B cell (primary cell): ENCODE measurements around the gene FMNL2. TPM values are rescaled to one million over a fixed set of nuclear protein-coding genes. Genes with fewer than 3 reads are reported as not detected.

ENCODE experiments used
- ATAC-seq: fragments of 200-7000 bp; cut with Tn5 transposase; one replicate; pipeline ENCODE4 v1.10.0; 2021; ENCODE audit warnings: low read depth, mild to moderate bottlenecking, moderate number of reproducible peaks, moderate library complexity
- CTCF ChIA-PET: fragments of 350-600 bp; sonication (Branson Sonifier 250); formaldehyde crosslinking; loops from one replicate; lab custom pipeline; 2021; ENCODE audit warnings: antibody characterized with exemption, inconsistent platforms; lab: Charles Lee
- POLR2A ChIA-PET: fragments of 350-600 bp; sonication (Branson Sonifier 250); formaldehyde crosslinking; loops from one replicate; lab custom pipeline; 2021; ENCODE audit warnings: antibody characterized with exemption; lab: Charles Lee
- DNase-seq: peaks from one replicate; pipeline ENCODE4 v3.0.0; 2013
- H2AFZ ChIP-seq: 2 replicates; pipeline ENCODE4 v1.6.1; 2012; ENCODE audit warnings: mild to moderate bottlenecking, low read depth, low read length; ENCODE audit not compliant: insufficient read depth, poor library complexity, severe bottlenecking
- H3K27ac ChIP-seq, 2 donors: 1 replicate in 1 of 2; 2 replicates in 1 of 2; pipeline ENCODE4 v1.5.1; 2012 to 2013; ENCODE audit warnings: low read length in 2 of 2, mild to moderate bottlenecking in 2 of 2, moderate library complexity in 1 of 2
- H3K27me3 ChIP-seq, 4 experiments: fragments of 200-600 bp in 1 of 4; sonication (generic) in 1 of 4; replicated peaks in 1 of 4; 1 replicate in 2 of 4; 2 replicates in 2 of 4; pipeline versions ENCODE4 v1.6.1 to v1.7.0; 2013 to 2016; ENCODE audit warnings: low read length in 3 of 4, mild to moderate bottlenecking in 2 of 4, mixed read lengths in 1 of 4, moderate library complexity in 1 of 4; ENCODE audit not compliant: insufficient read depth in 4 of 4, control insufficient read depth in 3 of 4; ENCODE audit errors: control extremely low read depth in 1 of 4
- H3K36me3 ChIP-seq, 2 experiments: replicated peaks in 1 of 2; 1 replicate in 1 of 2; 2 replicates in 1 of 2; pipeline versions ENCODE4 v1.6.1 to v1.7.1; 2013; ENCODE audit warnings: low read length in 1 of 2; ENCODE audit not compliant: insufficient read depth in 2 of 2, control insufficient read depth in 1 of 2; ENCODE audit errors: control extremely low read depth in 1 of 2, extremely low read depth in 1 of 2
- H3K4me1 ChIP-seq, 2 donors: fragments of 200-600 bp in 1 of 2; sonication (generic) in 1 of 2; 1 replicate in 1 of 2; 2 replicates in 1 of 2; pipeline versions ENCODE4 v1.5.1 to v1.6.1; 2013 to 2017; ENCODE audit warnings: low read length in 2 of 2; ENCODE audit not compliant: control insufficient read depth in 2 of 2, insufficient read depth in 2 of 2
- H3K4me2 ChIP-seq: replicated peaks from 2 replicates; pipeline ENCODE3; 2012; ENCODE audit warnings: mild to moderate bottlenecking, low read depth, low read length; ENCODE audit not compliant: poor library complexity, severe bottlenecking
- H3K4me3 ChIP-seq, 5 experiments: fragments of 200-600 bp in 1 of 5; sonication (generic) in 1 of 5; 1 replicate in 3 of 5; 2 replicates in 2 of 5; pipeline versions ENCODE4 v1.5.1 to v1.7.0; 2011 to 2016; ENCODE audit warnings: low read length in 4 of 5, mild to moderate bottlenecking in 4 of 5, low read depth in 2 of 5, control low read depth in 1 of 5, moderate library complexity in 1 of 5; ENCODE audit not compliant: insufficient read depth in 1 of 5; ENCODE audit errors: control extremely low read depth in 1 of 5, extremely low read depth in 1 of 5
- H3K79me2 ChIP-seq: fragments of 200-600 bp; sonication (generic); one replicate; pipeline ENCODE4 v1.6.0; 2016; ENCODE audit warnings: low read length; ENCODE audit not compliant: control insufficient read depth, insufficient read depth
- H3K9ac ChIP-seq: fragments of 200-600 bp; sonication (generic); 2 replicates; pipeline ENCODE4 v1.6.1; 2017; ENCODE audit warnings: mild to moderate bottlenecking, low read length, moderate library complexity
- H3K9me3 ChIP-seq, 3 donors: one replicate each; pipeline versions ENCODE4 v1.6.1 to v1.7.1; 2013; ENCODE audit warnings: low read length in 2 of 3; ENCODE audit not compliant: control insufficient read depth in 2 of 3, insufficient read depth in 1 of 3; ENCODE audit errors: control extremely low read depth in 1 of 3
- H4K20me1 ChIP-seq: 2 replicates; pipeline ENCODE4 v1.6.0; 2012; ENCODE audit warnings: mild to moderate bottlenecking, low read length; ENCODE audit not compliant: insufficient read depth, control insufficient read depth, poor library complexity, severe bottlenecking
- H3K27ac Mint-ChIP-seq: one replicate; pipeline ENCODE4 v1.8.0; 2021; ENCODE audit warnings: mixed read lengths
- H3K27me3 Mint-ChIP-seq: one replicate; pipeline ENCODE4 v1.8.0; 2021; ENCODE audit warnings: mixed read lengths
- H3K4me1 Mint-ChIP-seq: one replicate; pipeline ENCODE4 v1.8.0; 2021; ENCODE audit warnings: mixed read lengths
- H3K4me3 Mint-ChIP-seq: one replicate; pipeline ENCODE4 v1.8.0; 2021; ENCODE audit warnings: mixed read lengths
- H3K9me3 Mint-ChIP-seq: one replicate; pipeline ENCODE4 v1.8.0; 2022; ENCODE audit warnings: mixed read lengths; ENCODE audit not compliant: insufficient read depth
- EZH2 ChIP-seq: IDR thresholded peaks from 2 replicates; pipeline ENCODE4 v1.6.1; 2012; ENCODE audit warnings: borderline replicate concordance, low read depth, mild to moderate bottlenecking, moderate library complexity, low read length; ENCODE audit not compliant: insufficient read depth, poor library complexity, severe bottlenecking
- WGBS: methylation state at CpG from one replicate; pipeline ENCODE4 v1.1.5; 2013; ENCODE audit warnings: missing lambda C conversion rate; ENCODE audit not compliant: insufficient coverage; 5-methylcytosine and 5-hydroxymethylcytosine counted together
- intact Hi-C: fragments of 100-400 bp; cut with micrococcal nuclease; formaldehyde crosslinking; loops from one replicate; pipeline ENCODE4 v1.10.0; 2022
- polyA plus RNA-seq: library from polyadenylated mRNA; depleted of rRNA; stranded (reverse); fragments of >200 nt; gene quantifications from 2 replicates; pipeline ENCODE4 v1.2.3, GENCODE V29; 2012
- total RNA-seq, 2 donors: library from RNA; stranded (reverse); fragments of 120-200 nt in 1 of 2; gene quantifications; 1 replicate in 1 of 2; 2 replicates in 1 of 2; pipeline versions ENCODE4 v1.2.3 to v1.2.4, GENCODE V29; 2013 to 2022
- TF ChIP-seq, protein P1 (sequence below): fragments of 200-600 bp; IDR thresholded peaks from one replicate; pipeline ENCODE4 v1.8.0; 2022; ENCODE audit warnings: antibody characterized with exemption, mild to moderate bottlenecking

The FMNL2 gene
- total and polyA plus RNA-seq, 2 donors (not counting 1 experiment from before 2014, with no cell fraction given), result 0.73 to 8.8 TPM

DNA sequence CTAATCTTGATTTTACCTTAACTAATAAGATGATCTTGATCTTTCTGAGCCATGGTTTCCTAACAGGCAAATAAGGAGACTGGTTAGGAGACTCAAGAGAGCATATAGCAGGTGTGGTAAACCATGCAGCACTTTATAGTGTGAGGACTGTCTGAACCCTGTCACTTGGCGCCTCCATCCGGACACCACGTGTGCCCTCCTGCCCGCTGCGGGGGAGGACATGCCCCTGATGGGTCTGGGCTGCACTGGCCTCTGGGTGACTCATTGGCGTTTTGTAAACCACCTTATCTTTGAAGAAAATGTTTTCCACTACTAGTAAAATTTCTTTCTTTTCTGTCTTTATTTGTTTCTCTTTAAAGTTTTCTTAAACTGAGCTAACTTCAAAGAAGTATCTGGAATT is 131.1 kb downstream of the FMNL2 start:
- Mint-ChIP-seq H3K9me3 (no peaks in the 10 kb centered on the region), H3K27me3 (no peaks in the 10 kb centered on the region), H3K4me1 (peaks cover 53% of the 10 kb centered on the region), H3K27ac (peak overlapping the region; percentile 46), H3K4me3 (peak overlapping the region; percentile 69)
- no peak overlapping the region for H3K9ac ChIP-seq
- ATAC-seq (peak; percentile 41), DNase-seq (no peak)
- WGBS, result 50% methylated on average over 2 of the region's 6 CpGs
- no peak overlapping the region for H3K4me2 ChIP-seq
- no peak for TF ChIP-seq EZH2
- TF ChIP-seq, protein P1, sequence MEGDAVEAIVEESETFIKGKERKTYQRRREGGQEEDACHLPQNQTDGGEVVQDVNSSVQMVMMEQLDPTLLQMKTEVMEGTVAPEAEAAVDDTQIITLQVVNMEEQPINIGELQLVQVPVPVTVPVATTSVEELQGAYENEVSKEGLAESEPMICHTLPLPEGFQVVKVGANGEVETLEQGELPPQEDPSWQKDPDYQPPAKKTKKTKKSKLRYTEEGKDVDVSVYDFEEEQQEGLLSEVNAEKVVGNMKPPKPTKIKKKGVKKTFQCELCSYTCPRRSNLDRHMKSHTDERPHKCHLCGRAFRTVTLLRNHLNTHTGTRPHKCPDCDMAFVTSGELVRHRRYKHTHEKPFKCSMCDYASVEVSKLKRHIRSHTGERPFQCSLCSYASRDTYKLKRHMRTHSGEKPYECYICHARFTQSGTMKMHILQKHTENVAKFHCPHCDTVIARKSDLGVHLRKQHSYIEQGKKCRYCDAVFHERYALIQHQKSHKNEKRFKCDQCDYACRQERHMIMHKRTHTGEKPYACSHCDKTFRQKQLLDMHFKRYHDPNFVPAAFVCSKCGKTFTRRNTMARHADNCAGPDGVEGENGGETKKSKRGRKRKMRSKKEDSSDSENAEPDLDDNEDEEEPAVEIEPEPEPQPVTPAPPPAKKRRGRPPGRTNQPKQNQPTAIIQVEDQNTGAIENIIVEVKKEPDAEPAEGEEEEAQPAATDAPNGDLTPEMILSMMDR, result no peak
- CTCF ChIA-PET, result interaction anchor here (0.6 to 1.6 kb wide), 2 partner anchors 59 to 412 kb away, joined by 5 to 7 read pairs; no protein-coding TSS in a partner anchor
- no peak overlapping the region for H3K27ac ChIP-seq
- H2AFZ ChIP-seq, result no peak overlapping the region
- H3K4me1 ChIP-seq, result peaks cover 28 to 39% of the 10 kb centered on the region in 2 donors
- no peaks in the 10 kb centered on the region for H3K36me3 ChIP-seq
- H3K9me3 ChIP-seq, result no peaks in the 10 kb centered on the region
- POLR2A ChIA-PET, result no interaction called here
- H4K20me1 ChIP-seq, result no peaks in the 10 kb centered on the region
- H3K79me2 ChIP-seq, result no peaks in the 10 kb centered on the region
- intact Hi-C loops, result loop anchor here (2.0 to 10.0 kb wide), 2 partner anchors 61 to 131 kb away; partner anchors contain the start of gene FMNL2
- H3K4me3 ChIP-seq, result no peak overlapping the region
- H3K27me3 ChIP-seq, result no peaks in the 10 kb centered on the region

DNA sequence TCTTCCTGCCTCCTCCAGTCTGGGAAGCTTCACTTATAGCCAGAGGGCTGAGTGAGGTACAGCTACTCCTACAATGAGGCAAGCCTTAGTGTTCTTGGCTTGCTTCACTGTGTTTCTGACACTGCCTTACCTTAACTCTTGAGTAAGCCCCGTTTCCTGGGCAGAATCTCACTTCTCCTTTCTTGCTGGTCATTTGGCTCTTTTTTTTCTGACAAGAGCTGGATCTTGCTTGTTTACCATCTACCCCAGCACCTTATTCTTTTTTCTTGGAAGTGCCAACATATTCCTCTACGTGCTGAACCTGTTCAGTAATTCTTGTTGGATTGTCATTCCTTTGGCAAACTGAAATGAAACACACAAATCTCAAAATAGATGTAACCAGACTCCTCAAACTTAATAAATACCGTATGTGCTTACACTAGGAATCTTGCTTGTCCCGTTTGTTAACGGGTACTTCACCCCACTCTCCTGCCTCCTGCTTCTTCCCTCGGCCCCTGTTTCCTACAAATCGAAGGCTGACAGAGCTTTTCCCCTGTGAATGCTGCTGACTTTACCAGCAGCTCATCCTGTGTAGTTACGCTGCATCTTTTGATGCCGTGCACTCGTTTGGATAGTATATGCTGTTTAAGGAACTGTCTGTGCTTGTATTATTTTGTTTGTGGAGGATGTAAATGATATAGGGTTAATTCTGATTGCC is 132.2 kb downstream of the FMNL2 start:
- H3K9me3 Mint-ChIP-seq, result no peaks in the 10 kb centered on the region
- Histone ChIP-seq H3K4me1 (peaks cover 28 to 39% of the 10 kb centered on the region in 2 donors), H3K9ac (peak overlapping the region; percentile 28), H3K27me3 (no peaks in the 10 kb centered on the region), H3K79me2 (no peaks in the 10 kb centered on the region), H2AFZ (peak overlapping the region; percentile 45), H3K9me3 (no peaks in the 10 kb centered on the region), H4K20me1 (no peaks in the 10 kb centered on the region), H3K27ac (peak overlapping the region in 1 of 2 donors; percentile 31), H3K4me2 (peak overlapping the region; percentile 50), H3K36me3 (no peaks in the 10 kb centered on the region), H3K4me3 (peak overlapping the region in 2 of 5 experiments; percentile 5 to 10)
- peaks cover 53% of the 10 kb centered on the region for H3K4me1 Mint-ChIP-seq
- H3K27me3 Mint-ChIP-seq, result no peaks in the 10 kb centered on the region
- ChIA-PET POLR2A (interaction anchor here (1.2 kb wide), 1 partner anchor 132 kb away, joined by 3 read pairs; the partner anchor contains the start of gene FMNL2), CTCF (interaction anchor here (1.5 to 1.6 kb wide), 2 partner anchors 17 to 60 kb away, joined by 4 to 5 read pairs; no protein-coding TSS in a partner anchor)
- ATAC-seq (peak; percentile 86), DNase-seq (peak; percentile 47)
- 44% methylated on average over 7 of the region's 10 CpGs for WGBS
- peak overlapping the region; percentile 85 for H3K27ac Mint-ChIP-seq
- peak overlapping the region; percentile 69 for H3K4me3 Mint-ChIP-seq
- intact Hi-C loops, result loop anchor here (2.0 to 10.0 kb wide), 2 partner anchors 62 to 132 kb away; partner anchors contain the start of gene FMNL2
- TF ChIP-seq, protein P1, result no peak
- TF ChIP-seq EZH2, result no peak
